COR-L47 (cell line): ENCODE measurements around the gene PTPRC.
"Not testable (repeated sequence)": the region's sequence is repeated elsewhere in the genome, so short reads cannot be mapped to it uniquely, and the experiment has no call there.

ENCODE experiments used
- DNase-seq: peaks from one replicate; lab custom pipeline; 2025; lab: John Stamatoyannopoulos, UW

The PTPRC gene, protein sequence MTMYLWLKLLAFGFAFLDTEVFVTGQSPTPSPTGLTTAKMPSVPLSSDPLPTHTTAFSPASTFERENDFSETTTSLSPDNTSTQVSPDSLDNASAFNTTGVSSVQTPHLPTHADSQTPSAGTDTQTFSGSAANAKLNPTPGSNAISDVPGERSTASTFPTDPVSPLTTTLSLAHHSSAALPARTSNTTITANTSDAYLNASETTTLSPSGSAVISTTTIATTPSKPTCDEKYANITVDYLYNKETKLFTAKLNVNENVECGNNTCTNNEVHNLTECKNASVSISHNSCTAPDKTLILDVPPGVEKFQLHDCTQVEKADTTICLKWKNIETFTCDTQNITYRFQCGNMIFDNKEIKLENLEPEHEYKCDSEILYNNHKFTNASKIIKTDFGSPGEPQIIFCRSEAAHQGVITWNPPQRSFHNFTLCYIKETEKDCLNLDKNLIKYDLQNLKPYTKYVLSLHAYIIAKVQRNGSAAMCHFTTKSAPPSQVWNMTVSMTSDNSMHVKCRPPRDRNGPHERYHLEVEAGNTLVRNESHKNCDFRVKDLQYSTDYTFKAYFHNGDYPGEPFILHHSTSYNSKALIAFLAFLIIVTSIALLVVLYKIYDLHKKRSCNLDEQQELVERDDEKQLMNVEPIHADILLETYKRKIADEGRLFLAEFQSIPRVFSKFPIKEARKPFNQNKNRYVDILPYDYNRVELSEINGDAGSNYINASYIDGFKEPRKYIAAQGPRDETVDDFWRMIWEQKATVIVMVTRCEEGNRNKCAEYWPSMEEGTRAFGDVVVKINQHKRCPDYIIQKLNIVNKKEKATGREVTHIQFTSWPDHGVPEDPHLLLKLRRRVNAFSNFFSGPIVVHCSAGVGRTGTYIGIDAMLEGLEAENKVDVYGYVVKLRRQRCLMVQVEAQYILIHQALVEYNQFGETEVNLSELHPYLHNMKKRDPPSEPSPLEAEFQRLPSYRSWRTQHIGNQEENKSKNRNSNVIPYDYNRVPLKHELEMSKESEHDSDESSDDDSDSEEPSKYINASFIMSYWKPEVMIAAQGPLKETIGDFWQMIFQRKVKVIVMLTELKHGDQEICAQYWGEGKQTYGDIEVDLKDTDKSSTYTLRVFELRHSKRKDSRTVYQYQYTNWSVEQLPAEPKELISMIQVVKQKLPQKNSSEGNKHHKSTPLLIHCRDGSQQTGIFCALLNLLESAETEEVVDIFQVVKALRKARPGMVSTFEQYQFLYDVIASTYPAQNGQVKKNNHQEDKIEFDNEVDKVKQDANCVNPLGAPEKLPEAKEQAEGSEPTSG (N-terminal part only)

DNA sequence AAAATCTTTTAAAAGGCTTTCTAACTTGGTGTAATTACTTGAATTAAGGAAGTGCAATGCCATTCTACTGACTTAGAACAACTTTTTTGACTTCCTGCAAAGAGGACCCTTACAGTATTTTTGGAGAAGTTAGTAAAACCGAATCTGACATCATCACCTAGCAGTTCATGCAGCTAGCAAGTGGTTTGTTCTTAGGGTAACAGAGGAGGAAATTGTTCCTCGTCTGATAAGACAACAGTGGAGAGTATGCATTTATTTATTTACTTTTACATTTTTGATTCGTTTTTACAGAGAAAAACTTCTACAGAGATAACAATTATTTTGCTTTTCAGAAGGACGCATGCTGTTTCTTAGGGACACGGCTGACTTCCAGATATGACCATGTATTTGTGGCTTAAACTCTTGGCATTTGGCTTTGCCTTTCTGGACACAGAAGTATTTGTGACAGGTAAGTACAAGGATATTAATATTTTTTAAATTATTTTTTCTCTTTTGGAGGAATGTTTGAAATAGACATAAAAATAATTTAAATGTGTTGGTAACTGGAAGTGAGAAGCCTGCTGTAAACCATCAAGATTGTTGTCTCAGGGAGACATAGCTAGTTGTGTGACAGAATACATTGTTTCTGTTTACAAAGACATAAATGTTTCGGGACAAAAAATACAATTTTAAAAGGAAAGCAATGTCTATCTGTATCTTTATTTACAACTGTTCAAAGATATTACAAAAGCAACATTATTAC, at the start of gene PTPRC:
Gene PTPRC, plus strand, starts transcription at position 147 of the 742 bp plus-strand sequence. Its CDS starts 229 bp downstream, at position 376.
- no peak for DNase-seq

DNA sequence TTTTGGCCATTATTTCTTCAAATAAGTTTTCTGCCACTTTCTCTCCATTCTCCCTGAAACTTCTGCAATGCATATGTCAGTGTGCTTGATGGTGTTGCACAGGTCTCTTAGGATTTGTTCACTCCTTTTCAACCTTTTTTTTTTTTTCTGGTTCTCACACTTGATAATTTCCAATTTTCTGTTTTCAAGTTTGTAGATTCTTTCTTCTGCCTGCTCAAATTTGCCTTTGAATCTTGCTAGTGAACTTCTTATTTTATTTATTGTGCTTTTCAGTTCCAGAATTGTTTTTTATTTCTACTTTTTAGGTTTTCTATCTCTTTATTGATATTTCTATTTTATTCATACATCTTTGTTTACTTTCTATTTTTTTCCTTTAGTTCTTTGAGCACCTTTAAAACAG, 48.4 kb upstream of the PTPRC start:
- no peak for DNase-seq

DNA sequence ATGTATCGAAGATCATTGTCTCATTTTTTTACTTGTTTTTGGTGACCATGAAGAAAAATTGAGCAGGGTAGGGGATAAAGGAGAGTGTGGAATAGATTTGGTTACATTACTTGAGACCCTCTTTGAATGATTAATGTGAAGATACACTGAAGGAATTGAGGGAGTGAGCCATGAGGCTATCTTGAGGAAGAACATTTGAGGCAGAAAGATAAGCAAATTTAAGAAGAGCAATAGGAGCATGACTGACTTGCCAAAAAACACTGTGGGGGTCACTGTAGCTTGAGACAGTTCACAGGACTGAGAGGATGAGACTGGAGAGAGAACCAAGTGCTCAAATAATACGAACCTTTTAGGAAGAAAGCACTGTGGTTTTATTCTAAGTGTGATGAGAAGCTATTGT, 43.1 kb upstream of the PTPRC start:
- no peak for DNase-seq

DNA sequence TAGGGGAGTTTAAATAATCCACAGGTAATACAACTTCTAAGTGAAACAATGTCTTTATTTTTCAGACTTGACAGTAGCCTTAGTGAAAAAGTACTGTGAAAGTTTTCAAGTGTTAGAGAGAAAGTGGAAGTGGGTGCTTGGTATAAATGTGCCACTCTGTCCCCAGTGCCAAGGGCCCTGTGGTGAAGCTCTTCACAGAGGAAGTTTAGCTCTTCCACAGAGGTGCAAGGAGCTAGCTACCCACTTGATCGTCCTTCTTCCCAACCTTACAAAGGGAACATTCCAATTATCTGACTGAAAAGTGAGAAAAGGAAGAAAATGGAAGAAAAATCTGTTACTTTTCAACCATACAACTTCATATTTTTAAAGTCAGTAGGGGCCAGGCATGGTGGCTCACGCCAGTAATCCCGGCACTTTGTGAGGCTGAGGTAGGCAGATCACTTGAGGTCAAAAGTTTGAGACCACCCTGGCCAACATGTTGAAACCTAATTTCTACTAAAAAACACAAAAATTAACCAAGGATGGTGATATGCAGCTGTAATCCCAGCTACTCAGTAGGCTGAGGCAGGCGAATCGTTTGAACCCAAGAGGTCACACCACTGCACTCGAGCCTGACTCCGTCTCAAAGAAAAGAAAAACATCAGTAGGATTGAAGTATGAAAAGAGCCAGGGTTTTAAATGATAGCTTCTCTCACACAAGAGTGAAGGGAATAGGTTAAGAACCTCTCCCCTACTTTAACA, 41.0 kb upstream of the PTPRC start:
- no peak for DNase-seq

DNA sequence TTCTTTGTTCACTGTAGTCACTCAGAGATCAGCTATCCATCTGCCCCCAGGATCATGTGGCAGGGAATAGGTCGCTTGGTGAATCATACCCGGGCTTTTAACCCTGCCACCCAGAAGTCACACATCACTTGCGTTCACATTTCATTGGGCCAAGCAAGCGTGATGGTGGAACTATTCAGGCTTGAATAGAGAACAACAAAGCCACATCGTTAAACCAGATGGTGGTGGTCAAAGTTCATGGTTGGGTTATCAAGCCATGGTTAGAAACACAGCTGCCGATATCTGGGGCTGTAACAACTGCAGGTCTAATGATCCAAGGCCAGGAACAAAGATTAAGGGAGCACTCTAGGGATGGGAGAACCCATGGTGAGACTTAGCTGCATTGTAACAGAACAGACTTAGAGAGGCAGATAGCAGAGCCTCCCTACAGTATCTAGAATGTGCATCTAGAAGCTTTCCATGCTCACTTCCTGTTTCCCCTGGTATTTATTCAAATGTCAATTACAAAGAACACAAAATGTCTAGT, 40.0 kb upstream of the PTPRC start:
- no peak for DNase-seq

DNA sequence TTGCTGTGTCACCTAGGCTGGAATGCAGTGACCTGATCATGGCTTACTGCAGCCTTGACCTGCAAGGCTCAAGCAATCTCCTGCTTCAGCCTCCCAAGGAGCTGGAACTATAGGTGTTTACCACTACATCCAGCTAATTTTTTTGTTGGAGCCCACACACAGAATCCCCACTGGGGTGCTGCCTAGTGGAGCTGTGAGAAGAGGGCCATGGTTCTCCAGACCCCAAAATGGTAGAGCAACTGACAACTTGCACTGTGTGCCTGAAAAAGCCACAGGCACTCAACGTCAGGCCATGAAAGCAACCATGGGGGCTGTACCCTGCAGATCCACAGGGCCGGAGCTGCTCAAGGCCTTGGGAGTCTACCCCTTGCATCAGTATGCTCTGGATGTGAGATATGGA, 39.1 kb upstream of the PTPRC start:
- DNase-seq: no peak

DNA sequence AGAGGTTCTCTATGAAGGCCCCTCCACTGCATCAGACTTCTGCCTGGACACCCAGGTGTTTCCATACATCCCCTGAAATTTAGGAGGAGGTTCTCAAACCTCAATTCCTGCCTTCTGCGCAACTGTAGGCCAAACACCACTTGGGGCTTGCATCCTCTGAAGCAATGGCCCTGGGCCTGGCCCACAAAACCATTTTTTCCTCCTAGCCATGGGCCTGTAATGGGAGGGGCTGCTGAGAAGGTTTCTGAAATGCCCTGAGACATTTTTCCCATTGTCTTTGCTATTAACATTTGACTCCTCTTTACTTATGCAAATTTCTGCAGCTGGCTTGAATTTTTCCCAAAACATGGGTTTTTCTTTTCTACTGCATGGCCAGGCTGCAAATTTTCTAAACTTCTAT, 37.9 kb upstream of the PTPRC start:
- DNase-seq: no peak

DNA sequence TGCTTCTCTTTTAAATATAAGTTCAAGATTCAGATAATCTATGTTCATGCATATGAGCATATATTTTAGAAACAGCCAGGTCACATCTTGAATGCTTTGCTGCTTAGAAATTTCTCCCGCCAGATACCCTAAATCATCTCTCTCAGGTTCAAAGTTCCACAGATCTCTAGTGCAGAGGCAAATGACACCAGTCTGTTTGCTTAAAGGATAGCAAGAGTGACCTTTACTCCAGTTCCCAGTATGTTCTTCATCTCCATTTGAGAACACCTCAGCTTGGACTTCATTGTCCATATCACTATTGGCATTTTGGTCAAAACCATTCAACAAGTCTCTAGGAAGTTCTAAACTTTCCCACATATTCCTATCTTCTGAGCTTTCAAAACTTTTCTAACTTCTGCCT, 37.5 kb upstream of the PTPRC start:
- DNase-seq: not testable (repeated sequence)

DNA sequence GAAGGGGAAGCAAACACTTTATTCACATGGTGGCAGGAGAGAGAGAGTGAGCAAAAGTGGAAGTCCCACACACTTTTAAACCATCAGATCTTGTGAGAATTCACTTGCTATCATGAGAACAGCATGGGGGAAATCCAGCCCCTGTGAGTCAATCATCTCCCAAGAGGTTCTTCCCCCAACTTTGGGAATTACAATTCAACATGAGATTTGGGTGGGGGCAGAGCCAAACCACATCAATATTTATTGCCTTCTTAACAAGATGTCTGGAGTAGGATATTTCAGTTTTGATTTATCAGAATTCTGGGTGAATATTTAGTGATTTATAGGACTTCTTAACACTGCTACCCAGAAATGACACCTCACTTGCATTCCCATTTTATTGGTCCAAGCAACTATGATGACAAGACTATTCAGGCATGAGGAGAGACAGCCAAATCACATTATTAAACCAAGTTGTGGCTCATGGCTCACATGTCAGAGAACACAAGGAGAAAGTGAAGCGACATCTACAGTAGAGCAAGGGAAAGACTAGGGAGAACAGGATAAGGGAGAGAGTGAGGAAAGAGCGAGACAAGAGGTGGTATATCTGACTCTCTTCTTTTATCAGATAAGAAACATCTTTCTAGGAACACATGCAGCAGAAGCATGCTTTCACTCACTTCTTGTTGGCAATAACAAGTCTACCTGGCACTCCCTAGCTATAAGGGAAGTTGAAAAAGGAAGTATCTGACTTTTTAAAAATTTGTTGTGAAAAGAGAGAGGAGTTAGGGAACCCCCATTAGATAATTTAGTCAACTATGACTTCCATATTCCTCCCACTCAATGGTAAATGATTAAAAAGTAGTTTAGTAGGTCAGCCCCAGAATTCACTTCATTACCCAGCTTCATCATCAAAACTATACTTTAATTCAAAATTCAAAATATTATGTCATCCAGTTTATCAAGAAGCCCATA, 36.6 kb upstream of the PTPRC start:
- DNase-seq: no peak

DNA sequence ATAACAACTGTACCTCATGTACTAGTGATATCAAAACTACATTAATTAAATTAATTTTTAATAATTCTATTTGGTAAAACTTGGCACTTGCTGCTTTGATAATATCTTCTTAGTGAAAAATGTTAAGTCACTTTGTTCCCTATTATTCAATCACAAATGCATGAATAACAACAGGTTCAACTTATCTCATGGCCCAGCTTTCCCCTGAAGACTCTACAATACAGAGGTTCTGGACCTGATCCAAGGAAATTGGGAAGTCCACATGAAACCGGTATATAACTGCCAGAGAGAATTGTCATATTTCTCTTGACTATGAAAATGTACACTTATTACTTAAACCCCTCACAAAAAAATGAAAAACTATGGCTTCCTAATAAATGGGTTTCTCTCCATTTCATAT, 33.9 kb upstream of the PTPRC start:
- DNase-seq: peak; percentile 4

DNA sequence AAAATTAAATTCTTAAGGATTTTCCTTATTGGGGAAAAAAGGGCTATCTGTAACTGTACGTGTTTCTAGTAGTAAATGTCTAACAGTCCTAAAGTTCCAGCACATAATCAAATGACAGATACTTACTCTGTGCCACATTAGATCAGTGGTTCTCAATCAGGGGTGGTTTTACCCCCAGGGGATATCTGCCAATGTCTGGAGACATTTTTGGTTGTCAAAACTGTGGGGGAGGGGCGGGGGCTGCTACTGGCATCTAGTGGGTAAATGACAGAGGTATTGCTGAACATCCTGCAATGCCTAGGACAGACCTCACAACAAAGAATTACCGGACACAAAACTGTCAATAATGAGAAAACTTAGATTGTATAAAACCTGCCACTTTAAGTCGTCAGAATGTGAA, 33.4 kb upstream of the PTPRC start:
- peak; percentile 12 for DNase-seq

DNA sequence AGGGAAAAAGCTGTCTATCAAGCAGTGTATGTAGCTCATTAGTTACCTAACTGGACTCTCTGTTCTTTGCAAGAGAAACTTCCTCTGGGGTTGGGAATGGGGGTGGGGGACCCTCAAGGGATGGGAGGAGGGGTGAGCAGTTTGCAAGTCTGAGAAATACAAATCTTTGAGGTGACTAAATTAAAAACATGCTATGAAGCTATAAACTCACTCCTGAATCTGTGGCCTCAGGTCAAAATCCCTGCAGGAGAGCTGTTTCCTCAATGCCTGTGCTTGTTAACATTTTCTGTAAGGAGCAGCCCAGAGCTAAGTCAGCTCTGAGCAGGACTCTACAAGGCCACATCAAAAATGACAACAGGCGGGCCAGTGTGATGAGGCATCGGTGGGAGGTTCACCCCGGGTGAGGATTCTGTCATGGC, 32.8 kb upstream of the PTPRC start:
- no peak for DNase-seq

DNA sequence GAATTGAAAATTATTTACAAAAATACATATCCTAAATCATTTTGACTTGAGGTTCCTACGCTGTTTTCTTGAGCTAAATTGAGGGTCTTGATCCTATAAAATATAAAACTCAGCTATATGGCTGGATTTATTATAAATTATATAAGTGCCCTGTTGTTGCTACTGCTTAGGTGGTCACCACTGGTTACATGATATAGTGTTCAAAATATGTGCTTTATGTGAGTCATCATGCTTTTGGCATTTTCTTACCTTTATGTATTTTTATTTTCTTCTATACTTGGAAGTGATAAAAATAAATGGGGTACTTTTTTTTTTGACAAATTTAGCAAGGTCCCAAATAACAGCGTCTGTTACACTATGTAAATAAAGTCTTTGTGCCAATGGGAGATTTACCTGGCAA, 31.1 kb upstream of the PTPRC start:
- DNase-seq: no peak

DNA sequence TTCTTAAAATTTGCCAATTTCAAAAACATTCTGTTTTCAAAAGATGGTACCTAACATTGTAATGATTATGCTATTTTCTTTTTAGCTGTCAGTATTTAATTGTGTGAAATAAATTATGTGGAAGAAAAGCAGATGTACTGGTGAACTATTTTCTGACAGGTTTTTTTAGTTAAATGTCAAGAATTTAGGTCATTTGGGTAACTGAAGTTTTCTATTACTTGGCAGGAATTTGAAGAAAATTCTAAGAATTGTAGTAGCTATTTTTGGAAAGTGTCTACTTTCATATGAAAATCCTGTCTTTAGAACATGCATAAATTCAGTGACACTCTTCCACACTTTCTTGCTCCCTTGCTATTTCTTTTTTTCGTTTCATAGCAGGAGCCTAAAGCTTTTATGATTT, 28.5 kb upstream of the PTPRC start:
- DNase-seq: no peak

DNA sequence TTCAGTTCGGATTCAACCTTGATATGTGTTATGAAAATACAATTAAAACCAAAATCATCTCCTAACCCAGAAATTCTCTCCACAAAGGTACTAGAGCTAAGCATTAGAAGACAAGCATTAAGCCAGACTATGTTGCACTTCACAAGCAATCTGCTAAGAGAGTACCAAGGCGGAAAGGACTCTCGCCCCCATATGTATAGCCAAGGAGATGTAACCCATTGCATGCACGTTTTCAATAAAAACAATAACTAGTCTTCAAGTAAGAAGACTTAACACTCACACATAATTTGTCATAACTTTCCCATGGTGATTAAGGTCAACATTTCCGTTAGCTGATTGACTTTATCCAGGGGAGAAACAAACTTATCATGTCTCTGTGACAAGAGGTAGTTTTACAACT, 27.6 kb upstream of the PTPRC start:
- DNase-seq: no peak

DNA sequence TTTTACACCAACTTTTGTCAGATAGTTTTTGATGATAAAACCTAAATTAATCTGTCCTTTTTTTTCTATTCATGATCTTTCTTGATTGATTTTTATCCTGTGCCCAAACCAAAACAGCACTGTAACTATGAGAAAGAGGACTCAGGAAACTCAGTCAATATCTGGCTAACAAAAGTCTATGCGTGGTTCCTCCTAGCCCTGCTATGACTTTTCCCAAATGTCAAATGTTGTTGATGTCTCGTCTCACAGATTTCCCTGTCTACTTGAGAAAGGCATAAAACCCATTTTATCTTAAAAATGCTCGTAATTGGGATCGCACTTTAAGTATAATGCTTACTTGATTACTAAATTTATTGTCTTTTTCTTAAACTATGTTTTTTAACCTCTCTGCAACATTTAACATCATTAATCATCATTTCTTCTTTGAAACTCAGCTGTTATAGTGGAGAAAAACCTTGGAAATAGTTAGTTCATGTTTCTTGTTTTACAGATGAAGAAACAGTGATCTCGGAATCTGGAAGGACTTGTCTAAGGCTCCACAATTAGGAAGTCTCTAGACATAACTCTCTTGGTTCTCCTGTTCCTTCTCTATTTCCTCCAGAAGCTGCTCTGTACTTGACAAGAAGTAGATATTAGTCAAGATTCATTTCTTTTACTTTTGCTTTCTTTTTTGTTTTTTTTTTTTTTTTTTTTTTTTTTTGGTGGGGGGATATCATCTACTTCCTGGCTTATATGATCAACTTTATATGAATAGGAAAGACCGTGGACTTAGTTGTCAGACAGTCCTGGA, 26.2 kb upstream of the PTPRC start:
- no peak for DNase-seq

DNA sequence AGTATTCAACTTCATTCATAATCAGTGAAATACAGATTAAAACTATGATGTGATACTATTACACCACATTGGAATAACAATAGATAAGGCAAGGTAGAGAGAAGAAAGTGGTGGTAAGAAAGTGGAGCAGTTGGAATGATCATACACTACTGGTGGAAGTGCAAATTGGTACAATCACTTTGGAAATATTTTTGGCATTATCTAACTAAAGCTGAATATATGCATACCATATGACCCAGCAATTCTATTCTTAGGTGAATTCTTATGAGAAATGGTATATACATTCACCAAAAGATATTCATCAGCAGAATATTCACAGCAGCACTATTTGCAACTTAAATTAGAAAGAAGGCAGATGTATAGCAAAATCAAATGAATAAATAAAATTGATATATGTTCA, 21.4 kb upstream of the PTPRC start:
- no peak for DNase-seq

DNA sequence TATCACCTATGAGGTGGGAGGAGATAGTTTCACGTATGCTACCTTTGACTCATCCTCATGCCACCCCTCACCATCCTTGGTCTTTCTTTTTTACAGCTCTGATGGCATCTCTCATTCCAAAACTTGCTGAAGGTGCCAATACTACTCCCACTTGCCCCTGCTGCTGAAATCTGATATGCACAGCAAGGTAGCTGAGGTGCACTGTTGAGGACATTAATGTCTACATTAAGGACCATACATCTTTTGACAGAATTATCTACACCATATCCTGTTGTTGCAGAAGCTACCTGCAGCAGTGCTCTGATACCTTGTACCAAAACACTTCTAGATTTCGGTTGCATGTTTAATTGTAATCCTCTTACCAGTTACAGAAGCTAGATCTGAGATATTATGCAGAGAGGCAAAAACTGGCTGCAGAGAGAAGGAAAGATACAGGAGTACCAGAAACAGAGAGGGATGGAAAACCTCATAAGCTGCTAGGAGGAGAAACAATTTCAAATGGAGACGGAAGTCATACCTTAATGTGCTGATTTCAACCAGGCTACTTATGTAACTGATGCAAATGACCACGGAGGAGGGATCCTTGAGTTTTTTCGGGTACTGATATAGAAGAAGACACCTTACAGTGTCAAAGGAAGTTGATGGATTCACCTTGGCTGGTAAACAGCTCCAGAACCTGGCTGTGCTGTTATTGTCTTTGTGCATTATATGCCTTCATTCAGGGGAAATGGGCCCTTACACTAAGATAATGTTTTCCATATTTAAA, 19.3 kb upstream of the PTPRC start:
- DNase-seq: no peak
